Keratinocyte (primary cell): ENCODE results near the gene SLIT3. TPM values are rescaled to one million over a fixed set of nuclear protein-coding genes. Genes with fewer than 3 reads are reported as not detected.

Experiments used
- DNase-seq: peaks from one replicate; pipeline ENCODE4 v3.0.0-alpha.2; 2011; ENCODE audit warnings: low read depth, missing footprints, low spot score
- FAIRE-seq: peaks from 2 replicates; lab custom pipeline; 2011; peaks lifted over from hg19 to GRCh38; lab: Jason Lieb, UNC
- H2AFZ ChIP-seq: 2 replicates; pipeline ENCODE4 v1.6.0; 2012; ENCODE audit warnings: low read length, control low read depth, inconsistent platforms; ENCODE audit not compliant: control insufficient read depth
- H3K27ac ChIP-seq: 2 replicates; pipeline ENCODE4 v1.5.1; 2011; ENCODE audit warnings: low read length; ENCODE audit not compliant: control insufficient read depth, insufficient read depth
- H3K27me3 ChIP-seq: 3 replicates; pipeline ENCODE4 v1.6.0; 2011; ENCODE audit warnings: low read length; ENCODE audit not compliant: control insufficient read depth, insufficient read depth; ENCODE audit errors: extremely low read depth
- H3K36me3 ChIP-seq, 2 experiments: 2 replicates in 1 of 2; 3 replicates in 1 of 2; pipeline ENCODE4 v1.5.1; 2011; ENCODE audit warnings: low read length in 2 of 2, mild to moderate bottlenecking in 1 of 2; ENCODE audit not compliant: control insufficient read depth in 2 of 2, insufficient read depth in 2 of 2; ENCODE audit errors: extremely low read depth in 1 of 2
- H3K4me1 ChIP-seq: 3 replicates; pipeline ENCODE4 v1.5.1; 2011; ENCODE audit warnings: low read length; ENCODE audit not compliant: control insufficient read depth, insufficient read depth; ENCODE audit errors: extremely low read depth
- H3K4me2 ChIP-seq: 3 replicates; pipeline ENCODE4 v1.6.0; 2011; ENCODE audit warnings: low read depth, low read length; ENCODE audit not compliant: control insufficient read depth, insufficient read depth; ENCODE audit errors: extremely low read depth
- H3K4me3 ChIP-seq, 3 experiments: fragments of 200-600 bp in 1 of 3; sonication (generic) in 1 of 3; 2 replicates in 2 of 3; 3 replicates in 1 of 3; pipeline ENCODE4 v1.5.1; 2011 to 2016; ENCODE audit warnings: low read length in 3 of 3, mild to moderate bottlenecking in 3 of 3, control low read depth in 2 of 3, inconsistent platforms in 1 of 3, low read depth in 1 of 3, mixed read lengths in 1 of 3, mixed run types in 1 of 3, moderate library complexity in 1 of 3; ENCODE audit not compliant: control insufficient read depth in 2 of 3, insufficient read depth in 2 of 3; ENCODE audit errors: extremely low read depth in 1 of 3
- H3K79me2 ChIP-seq: 2 replicates; pipeline ENCODE4 v1.6.0; 2012; ENCODE audit warnings: low read length; ENCODE audit not compliant: control insufficient read depth, insufficient read depth
- H3K9ac ChIP-seq: 3 replicates; pipeline ENCODE4 v1.6.0; 2011; ENCODE audit warnings: low read length; ENCODE audit not compliant: control insufficient read depth, insufficient read depth; ENCODE audit errors: extremely low read depth
- H3K9me1 ChIP-seq: 3 replicates; pipeline ENCODE4 v1.6.0; 2011; ENCODE audit warnings: low read length; ENCODE audit not compliant: control insufficient read depth, insufficient read depth; ENCODE audit errors: extremely low read depth
- H3K9me3 ChIP-seq: 2 replicates; pipeline ENCODE4 v1.5.1; 2012; ENCODE audit warnings: low read depth, low read length; ENCODE audit not compliant: control insufficient read depth
- H4K20me1 ChIP-seq: 3 replicates; pipeline ENCODE4 v1.6.0; 2011; ENCODE audit warnings: low read length; ENCODE audit not compliant: control insufficient read depth, insufficient read depth; ENCODE audit errors: extremely low read depth
- EZH2 ChIP-seq: IDR thresholded peaks from one replicate; pipeline ENCODE4 v1.6.1; 2012; ENCODE audit warnings: inconsistent platforms, mild to moderate bottlenecking, low read length, moderate library complexity
- dilution Hi-C: fragments of 300-500 bp; cut with MboI; formaldehyde crosslinking; loops from one replicate; pipeline ENCODE4 v1.7.0; 2020; ENCODE audit warnings: low sequenced_read_pairs; ENCODE audit not compliant: extremely low pct_ligation_motif_present
- polyA plus RNA-seq, 5 experiments: library from polyadenylated mRNA; depleted of rRNA in 3 of 5; stranded (reverse) in 3 of 5; stranded (forward) in 1 of 5; unstranded in 1 of 5; fragments of >200 nt; gene quantifications; 1 replicate in 1 of 5; 2 replicates in 3 of 5; 3 replicates in 1 of 5; pipeline versions ENCODE4 v1.2.1 to v1.2.3, GENCODE V29; 2011 to 2012; ENCODE audit warnings: missing spikeins in 2 of 5, low read depth in 1 of 5, low replicate concordance in 1 of 5
- TF ChIP-seq, protein P1 (sequence below), 3 experiments: IDR thresholded peaks in 1 of 3; conservative IDR thresholded peaks in 1 of 3; optimal IDR thresholded peaks in 1 of 3; 2 replicates in 2 of 3; 3 replicates in 1 of 3; pipeline versions ENCODE3 to v1.5.1; 2011; ENCODE audit warnings: low read length in 3 of 3, mild to moderate bottlenecking in 3 of 3, moderate library complexity in 2 of 3, control low read depth in 1 of 3, inconsistent platforms in 1 of 3; ENCODE audit not compliant: insufficient read depth in 2 of 3; ENCODE audit errors: extremely low read depth in 1 of 3

Gene SLIT3
- polyA plus RNA-seq, 1 donor (not counting 4 experiments of a cell fraction or from before 2014, with no cell fraction given), result 2.4 TPM

DNA sequence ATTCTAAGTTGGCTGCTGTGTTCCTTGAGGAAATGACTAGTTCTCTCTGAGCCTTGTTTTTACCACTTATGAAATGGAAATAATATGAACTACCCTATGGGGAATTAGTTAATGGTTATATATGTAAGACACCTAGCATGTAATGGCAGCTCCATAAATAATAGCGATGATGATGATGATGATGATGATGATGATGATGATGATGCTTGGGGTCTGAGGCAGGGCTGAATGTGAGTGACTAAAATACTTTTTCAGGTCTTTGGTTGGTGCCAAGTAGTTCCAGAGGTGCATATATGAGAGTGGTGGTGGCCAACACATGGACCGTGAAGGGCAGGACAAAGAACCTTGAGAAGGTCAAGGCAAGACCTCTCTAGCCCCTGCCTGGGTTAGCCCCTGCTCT is 598.4 kb downstream of the SLIT3 start:
- Histone ChIP-seq H3K79me2 (no peaks in the 10 kb centered on the region), H3K4me2 (no peak overlapping the region), H3K27me3 (peaks cover 4% of the 10 kb centered on the region), H3K9ac (no peak overlapping the region), H3K36me3 (no peaks in the 10 kb centered on the region), H2AFZ (no peak overlapping the region), H3K9me1 (no peaks in the 10 kb centered on the region), H4K20me1 (no peaks in the 10 kb centered on the region), H3K9me3 (no peaks in the 10 kb centered on the region), H3K27ac (no peak overlapping the region), H3K4me1 (no peaks in the 10 kb centered on the region), H3K4me3 (no peak overlapping the region)
- no peak for FAIRE-seq
- DNase-seq, result no peak
- dilution Hi-C loops, result no loop called here
- TF ChIP-seq, protein P1, sequence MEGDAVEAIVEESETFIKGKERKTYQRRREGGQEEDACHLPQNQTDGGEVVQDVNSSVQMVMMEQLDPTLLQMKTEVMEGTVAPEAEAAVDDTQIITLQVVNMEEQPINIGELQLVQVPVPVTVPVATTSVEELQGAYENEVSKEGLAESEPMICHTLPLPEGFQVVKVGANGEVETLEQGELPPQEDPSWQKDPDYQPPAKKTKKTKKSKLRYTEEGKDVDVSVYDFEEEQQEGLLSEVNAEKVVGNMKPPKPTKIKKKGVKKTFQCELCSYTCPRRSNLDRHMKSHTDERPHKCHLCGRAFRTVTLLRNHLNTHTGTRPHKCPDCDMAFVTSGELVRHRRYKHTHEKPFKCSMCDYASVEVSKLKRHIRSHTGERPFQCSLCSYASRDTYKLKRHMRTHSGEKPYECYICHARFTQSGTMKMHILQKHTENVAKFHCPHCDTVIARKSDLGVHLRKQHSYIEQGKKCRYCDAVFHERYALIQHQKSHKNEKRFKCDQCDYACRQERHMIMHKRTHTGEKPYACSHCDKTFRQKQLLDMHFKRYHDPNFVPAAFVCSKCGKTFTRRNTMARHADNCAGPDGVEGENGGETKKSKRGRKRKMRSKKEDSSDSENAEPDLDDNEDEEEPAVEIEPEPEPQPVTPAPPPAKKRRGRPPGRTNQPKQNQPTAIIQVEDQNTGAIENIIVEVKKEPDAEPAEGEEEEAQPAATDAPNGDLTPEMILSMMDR (optimal IDR thresholded peaks at IDR 0.05 in 1 of 3, IDR thresholded peaks at IDR 0.05 in 1 of 3, conservative IDR thresholded peaks at IDR 0.05 in 1 of 3; ENCODE audit: extremely low read depth in 1 of 3, insufficient read depth in 2 of 3, low read length in 3 of 3), result no peak
- no peak for TF ChIP-seq EZH2

GRCh38 chr5:168701641-168702040 is 599.3 kb downstream of the SLIT3 start:
- Histone ChIP-seq H3K4me2 (no peak overlapping the region), H3K4me1 (no peaks in the 10 kb centered on the region), H3K4me3 (no peak overlapping the region), H3K27ac (no peak overlapping the region), H3K79me2 (no peaks in the 10 kb centered on the region), H3K9me1 (no peaks in the 10 kb centered on the region), H2AFZ (no peak overlapping the region), H3K27me3 (peaks cover 4% of the 10 kb centered on the region), H3K36me3 (no peaks in the 10 kb centered on the region), H4K20me1 (no peaks in the 10 kb centered on the region), H3K9ac (no peak overlapping the region), H3K9me3 (no peaks in the 10 kb centered on the region)
- FAIRE-seq, result no peak
- TF ChIP-seq EZH2, result no peak
- TF ChIP-seq, protein P1 (optimal IDR thresholded peaks at IDR 0.05 in 1 of 3, IDR thresholded peaks at IDR 0.05 in 1 of 3, conservative IDR thresholded peaks at IDR 0.05 in 1 of 3; ENCODE audit: extremely low read depth in 1 of 3, insufficient read depth in 2 of 3, low read length in 3 of 3), result no peak
- dilution Hi-C loops, result no loop called here
- DNase-seq, result no peak
